Trophoblast cell (in vitro differentiated cells and primary cell): Measurements from ENCODE around the gene FHIT.

ENCODE experiments used
- DNase-seq, 2 donors: peaks; one replicate each; pipeline ENCODE4 v3.0.0-alpha.2; 2016
- H2AFZ ChIP-seq: 2 replicates; pipeline ENCODE4 v1.6.1; 2013; ENCODE audit warnings: low read length, moderate library complexity, mild to moderate bottlenecking; ENCODE audit not compliant: insufficient read depth, poor library complexity
- H2AK5ac ChIP-seq: 2 replicates; pipeline ENCODE4 v1.6.1; 2013; ENCODE audit warnings: mild to moderate bottlenecking, low read length
- H2BK120ac ChIP-seq: 2 replicates; pipeline ENCODE4 v1.6.1; 2013; ENCODE audit warnings: low read length, mild to moderate bottlenecking, moderate library complexity; ENCODE audit not compliant: insufficient read depth, poor library complexity
- H2BK12ac ChIP-seq: 2 replicates; pipeline ENCODE4 v1.6.1; 2013; ENCODE audit warnings: mild to moderate bottlenecking, low read length, moderate library complexity
- H2BK5ac ChIP-seq: 2 replicates; pipeline ENCODE4 v1.6.1; 2013; ENCODE audit warnings: low read length, low read depth, moderate library complexity, mild to moderate bottlenecking; ENCODE audit not compliant: poor library complexity
- H3K14ac ChIP-seq: 2 replicates; pipeline ENCODE4 v1.6.1; 2013; ENCODE audit warnings: mild to moderate bottlenecking, low read length
- H3K18ac ChIP-seq: 2 replicates; pipeline ENCODE4 v1.6.1; 2013; ENCODE audit warnings: mild to moderate bottlenecking, low read length
- H3K23ac ChIP-seq: 2 replicates; pipeline ENCODE4 v1.6.1; 2013; ENCODE audit warnings: low read length
- H3K27ac ChIP-seq: 2 replicates; pipeline ENCODE4 v1.5.1; 2013; ENCODE audit warnings: low read depth, mild to moderate bottlenecking, inconsistent platforms, low read length, moderate library complexity
- H3K27me3 ChIP-seq: 2 replicates; pipeline ENCODE4 v1.6.1; 2013; ENCODE audit warnings: inconsistent platforms, mild to moderate bottlenecking, low read length, moderate library complexity; ENCODE audit not compliant: insufficient read depth
- H3K36me3 ChIP-seq, 2 experiments: 1 replicate in 1 of 2; 2 replicates in 1 of 2; pipeline ENCODE4 v1.6.1; 2013; ENCODE audit warnings: low read length in 2 of 2, mild to moderate bottlenecking in 2 of 2, moderate library complexity in 1 of 2; ENCODE audit not compliant: insufficient read depth in 2 of 2, control insufficient read depth in 1 of 2
- H3K4ac ChIP-seq: 2 replicates; pipeline ENCODE4 v1.6.1; 2013; ENCODE audit warnings: low read depth, mild to moderate bottlenecking, low read length, moderate library complexity
- H3K4me1 ChIP-seq, 2 experiments: 1 replicate in 1 of 2; 2 replicates in 1 of 2; pipeline ENCODE4 v1.6.1; 2013; ENCODE audit warnings: low read length in 2 of 2, mild to moderate bottlenecking in 2 of 2, moderate library complexity in 1 of 2; ENCODE audit not compliant: insufficient read depth in 2 of 2, control insufficient read depth in 1 of 2
- H3K4me2 ChIP-seq: 2 replicates; pipeline ENCODE4 v1.6.1; 2013; ENCODE audit warnings: inconsistent platforms, mild to moderate bottlenecking, low read length, moderate library complexity
- H3K4me3 ChIP-seq: 2 replicates; pipeline ENCODE4 v1.5.1; 2013; ENCODE audit warnings: mild to moderate bottlenecking, low read depth, low read length, inconsistent platforms
- H3K79me1 ChIP-seq: one replicate; pipeline ENCODE4 v1.6.1; 2013; ENCODE audit warnings: low read length
- H3K79me2 ChIP-seq: 2 replicates; pipeline ENCODE4 v1.6.1; 2013; ENCODE audit warnings: low read length, mild to moderate bottlenecking; ENCODE audit not compliant: control insufficient read depth, insufficient read depth, poor library complexity
- H3K9ac ChIP-seq: 2 replicates; pipeline ENCODE4 v1.6.1; 2013; ENCODE audit warnings: mild to moderate bottlenecking, low read length
- H3K9me3 ChIP-seq: 2 replicates; pipeline ENCODE4 v1.6.1; 2013; ENCODE audit warnings: low read depth, mild to moderate bottlenecking, control low read depth, inconsistent platforms, low read length; ENCODE audit not compliant: insufficient read depth
- H4K12ac ChIP-seq: 2 replicates; pipeline ENCODE4 v1.6.1; 2013; ENCODE audit warnings: low read depth, mild to moderate bottlenecking, low read length, moderate library complexity
- H4K8ac ChIP-seq: 2 replicates; pipeline ENCODE4 v1.6.1; 2013; ENCODE audit warnings: low read depth, mild to moderate bottlenecking, low read length, moderate library complexity
- H4K91ac ChIP-seq: one replicate; pipeline ENCODE4 v1.6.1; 2013; ENCODE audit warnings: low read depth, mild to moderate bottlenecking, low read length, moderate library complexity
- WGBS: extraction: QIAGEN DNeasy Blood & Tissue Kit; methylation state at CpG from one replicate; pipeline ENCODE4 v1.1.7; 2013; ENCODE audit warnings: missing lambda C conversion rate; ENCODE audit not compliant: insufficient read length, insufficient coverage; ENCODE audit errors: extremely low coverage; 5-methylcytosine and 5-hydroxymethylcytosine counted together

FHIT gene

DNA sequence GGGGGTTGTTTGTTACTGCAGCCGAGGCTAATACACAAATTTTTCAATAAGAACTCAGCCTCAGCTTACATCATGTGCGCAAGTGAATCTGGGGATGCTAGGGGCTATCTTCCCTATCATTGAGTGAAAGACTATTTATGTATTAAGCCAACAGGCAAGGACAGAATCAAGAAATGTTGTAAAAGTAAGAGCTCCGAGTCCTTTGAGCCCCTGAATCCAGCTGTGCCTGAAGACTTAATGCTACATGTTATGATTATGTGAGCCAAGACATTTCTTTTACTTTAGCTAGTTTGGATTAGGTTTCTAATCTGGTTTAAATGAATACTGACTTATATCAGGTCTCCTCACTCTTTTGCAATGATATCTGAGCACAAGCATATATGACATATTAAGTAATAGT lies 1418.5 kb downstream of the FHIT start:
- no peak overlapping the region for H3K18ac ChIP-seq
- H3K4me3 ChIP-seq, result no peak overlapping the region
- H2BK12ac ChIP-seq, result no peak overlapping the region
- no peak overlapping the region for H3K14ac ChIP-seq
- H2BK120ac ChIP-seq, result no peak overlapping the region
- WGBS, result no CpG with 5 or more reads among the region's 3 CpGs
- no peaks in the 10 kb centered on the region for H3K79me2 ChIP-seq
- H4K8ac ChIP-seq, result no peak overlapping the region
- H2AFZ ChIP-seq, result no peak overlapping the region
- H3K9me3 ChIP-seq, result no peaks in the 10 kb centered on the region
- no peak overlapping the region for H3K4ac ChIP-seq
- H3K23ac ChIP-seq, result no peak overlapping the region
- no peak overlapping the region for H2BK5ac ChIP-seq
- no peaks in the 10 kb centered on the region for H3K27me3 ChIP-seq
- H4K12ac ChIP-seq, result no peak overlapping the region
- H3K9ac ChIP-seq, result no peak overlapping the region
- no peak overlapping the region for H3K4me2 ChIP-seq
- no peak overlapping the region for H2AK5ac ChIP-seq
- H3K27ac ChIP-seq, result no peak overlapping the region
- no peaks in the 10 kb centered on the region for H3K4me1 ChIP-seq
- no peak for DNase-seq
- no peak overlapping the region for H4K91ac ChIP-seq
- no peaks in the 10 kb centered on the region for H3K79me1 ChIP-seq
- H3K36me3 ChIP-seq, result no peaks in the 10 kb centered on the region

DNA sequence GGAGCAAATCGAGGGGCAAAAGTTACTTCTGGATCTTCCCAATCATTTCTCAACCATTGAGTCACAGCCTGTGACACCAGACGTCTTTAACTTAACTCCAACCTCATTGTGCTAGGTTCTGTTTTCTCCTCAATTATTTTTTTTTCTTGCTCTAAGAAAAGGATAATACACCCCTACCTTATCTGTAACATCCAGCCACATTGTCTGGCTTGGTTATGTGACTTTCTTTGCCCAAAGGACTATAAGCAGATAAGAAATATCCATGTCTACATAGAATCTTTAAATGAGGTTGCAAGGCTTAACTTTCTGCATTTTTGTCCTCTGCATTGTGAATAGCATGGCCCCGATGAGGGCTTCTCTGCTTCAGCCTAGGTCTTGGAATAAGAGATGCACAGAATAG lies 1419.0 kb downstream of the FHIT start:
- H3K9me3 ChIP-seq, result no peaks in the 10 kb centered on the region
- no CpG with 5 or more reads among the region's 3 CpGs for WGBS
- H2AK5ac ChIP-seq, result no peak overlapping the region
- no peaks in the 10 kb centered on the region for H3K27me3 ChIP-seq
- no peak overlapping the region for H4K8ac ChIP-seq
- H4K12ac ChIP-seq, result no peak overlapping the region
- no peaks in the 10 kb centered on the region for H3K36me3 ChIP-seq
- H3K79me2 ChIP-seq, result no peaks in the 10 kb centered on the region
- H4K91ac ChIP-seq, result no peak overlapping the region
- no peak overlapping the region for H2BK120ac ChIP-seq
- H3K4ac ChIP-seq, result no peak overlapping the region
- H3K18ac ChIP-seq, result no peak overlapping the region
- no peak overlapping the region for H3K9ac ChIP-seq
- H3K4me1 ChIP-seq, result no peaks in the 10 kb centered on the region
- no peak overlapping the region for H2AFZ ChIP-seq
- no peak overlapping the region for H2BK5ac ChIP-seq
- H3K14ac ChIP-seq, result no peak overlapping the region
- H3K79me1 ChIP-seq, result no peaks in the 10 kb centered on the region
- H2BK12ac ChIP-seq, result no peak overlapping the region
- H3K4me3 ChIP-seq, result no peak overlapping the region
- no peak for DNase-seq
- no peak overlapping the region for H3K27ac ChIP-seq
- no peak overlapping the region for H3K23ac ChIP-seq
- H3K4me2 ChIP-seq, result no peak overlapping the region

DNA sequence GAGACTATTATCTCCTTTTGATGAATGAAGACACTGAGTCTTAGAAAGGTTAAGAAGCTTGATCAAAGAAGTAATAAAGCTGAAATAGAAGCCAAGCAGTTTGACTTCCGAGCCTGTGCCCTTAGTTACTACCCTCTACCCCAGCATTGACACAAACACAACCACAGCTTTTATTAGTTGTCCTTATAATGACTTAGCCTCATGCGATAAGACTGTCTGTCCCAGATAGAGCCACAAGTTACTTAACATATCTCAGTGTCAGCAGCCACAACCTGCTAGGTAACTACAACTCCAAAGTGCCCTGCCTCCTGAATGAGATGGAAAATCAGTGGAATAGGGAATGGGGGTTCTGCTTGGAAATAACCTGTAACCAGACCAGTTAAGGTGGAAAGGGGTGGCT lies 1419.9 kb downstream of the FHIT start:
- Histone ChIP-seq H3K9me3 (no peaks in the 10 kb centered on the region), H3K4me2 (no peak overlapping the region), H3K4me3 (no peak overlapping the region), H2BK12ac (no peak overlapping the region), H3K18ac (no peak overlapping the region), H3K23ac (no peak overlapping the region), H3K4me1 (no peaks in the 10 kb centered on the region), H4K8ac (no peak overlapping the region), H2BK120ac (no peak overlapping the region), H3K14ac (no peak overlapping the region), H3K36me3 (no peaks in the 10 kb centered on the region), H4K91ac (no peak overlapping the region), H3K79me2 (no peaks in the 10 kb centered on the region), H3K4ac (no peak overlapping the region), H4K12ac (no peak overlapping the region), H3K9ac (no peak overlapping the region), H3K27me3 (no peaks in the 10 kb centered on the region), H3K79me1 (no peaks in the 10 kb centered on the region), H2AFZ (no peak overlapping the region), H2AK5ac (no peak overlapping the region), H3K27ac (no peak overlapping the region), H2BK5ac (no peak overlapping the region)
- DNase-seq, result no peak
- WGBS, result no CpG with 5 or more reads among the region's 2 CpGs

DNA sequence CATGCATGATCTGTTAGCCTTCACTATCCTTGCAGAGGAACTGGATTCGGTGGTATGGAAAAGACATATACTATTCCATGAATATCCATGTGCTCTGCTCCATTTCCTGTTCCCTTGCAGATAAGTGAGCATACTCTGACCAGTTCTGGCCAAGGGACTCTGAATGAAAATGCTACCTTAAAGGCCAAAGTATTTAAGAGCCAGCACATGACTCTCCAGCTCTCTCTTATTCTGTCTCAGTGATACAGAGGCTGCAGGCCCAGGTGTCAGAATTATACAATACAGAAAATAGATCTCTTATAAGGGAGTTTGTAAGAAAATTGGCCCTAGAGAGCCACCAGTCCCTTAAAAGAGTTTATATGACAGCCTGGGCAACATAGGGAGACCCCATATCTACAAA lies 1421.7 kb downstream of the FHIT start:
- no CpG with 5 or more reads among the region's 1 CpG for WGBS

More for the DNA sequence above, 1421.7 kb downstream of the FHIT start:
- no peaks in the 10 kb centered on the region for H3K79me1 ChIP-seq
- no peak overlapping the region for H3K23ac ChIP-seq
- H4K91ac ChIP-seq, result no peak overlapping the region
- no peak overlapping the region for H2AK5ac ChIP-seq
- no peak overlapping the region for H3K14ac ChIP-seq
- H2BK12ac ChIP-seq, result no peak overlapping the region
- no peaks in the 10 kb centered on the region for H3K79me2 ChIP-seq
- no peak overlapping the region for H3K18ac ChIP-seq
- H2BK120ac ChIP-seq, result no peak overlapping the region
- H3K27me3 ChIP-seq, result no peaks in the 10 kb centered on the region
- no peak overlapping the region for H2AFZ ChIP-seq
- H3K27ac ChIP-seq, result no peak overlapping the region
- no peak overlapping the region for H3K9ac ChIP-seq
- no peak for DNase-seq
- H3K36me3 ChIP-seq, result no peaks in the 10 kb centered on the region
- no peaks in the 10 kb centered on the region for H3K9me3 ChIP-seq
- H3K4me2 ChIP-seq, result no peak overlapping the region
- H3K4me3 ChIP-seq, result no peak overlapping the region
- no peak overlapping the region for H3K4ac ChIP-seq
- no peak overlapping the region for H4K8ac ChIP-seq
- H4K12ac ChIP-seq, result no peak overlapping the region
- H2BK5ac ChIP-seq, result no peak overlapping the region
- H3K4me1 ChIP-seq, result no peaks in the 10 kb centered on the region
